Liver (tissue), 9 donors: ENCODE measurements around the gene SDE2. TPM values are rescaled to one million over a fixed set of nuclear protein-coding genes. Genes with fewer than 3 reads are reported as not detected.

Experiments
- DNase-seq: peaks from one replicate; pipeline ENCODE4 v3.0.0-alpha.2; 2017; ENCODE audit warnings: low spot score
- H3K27ac ChIP-seq, 2 donors: one replicate each; pipeline ENCODE4 v1.7.0; 2013; ENCODE audit warnings: inconsistent platforms in 2 of 2, low read length in 2 of 2, control low read depth in 1 of 2, low read depth in 1 of 2, mild to moderate bottlenecking in 1 of 2
- H3K27me3 ChIP-seq, 4 donors: one replicate each; pipeline versions ENCODE4 v1.6.1 to v1.7.0; 2013; ENCODE audit warnings: low read length in 3 of 4, inconsistent platforms in 1 of 4, mild to moderate bottlenecking in 1 of 4, moderate library complexity in 1 of 4; ENCODE audit not compliant: control insufficient read depth in 4 of 4, insufficient read depth in 4 of 4
- H3K36me3 ChIP-seq, 4 donors: one replicate each; pipeline versions ENCODE4 v1.6.1 to v1.7.0; 2013; ENCODE audit warnings: low read length in 3 of 4, mild to moderate bottlenecking in 3 of 4, low read depth in 1 of 4, moderate library complexity in 1 of 4; ENCODE audit not compliant: control insufficient read depth in 4 of 4, insufficient read depth in 3 of 4
- H3K4me1 ChIP-seq, 4 donors: one replicate each; pipeline versions ENCODE4 v1.6.1 to v1.7.0; 2013; ENCODE audit warnings: low read length in 3 of 4, mild to moderate bottlenecking in 3 of 4, moderate library complexity in 1 of 4; ENCODE audit not compliant: control insufficient read depth in 4 of 4, insufficient read depth in 4 of 4
- H3K4me3 ChIP-seq, 3 donors: one replicate each; pipeline versions ENCODE4 v1.6.1 to v1.7.0; 2013; ENCODE audit warnings: low read length in 3 of 3, control low read depth in 1 of 3, low read depth in 1 of 3, mild to moderate bottlenecking in 1 of 3
- H3K9ac ChIP-seq, 2 donors: one replicate each; pipeline ENCODE4 v1.7.0; 2013; ENCODE audit warnings: low read length in 2 of 2, mild to moderate bottlenecking in 2 of 2, moderate library complexity in 2 of 2, control low read depth in 1 of 2, low read depth in 1 of 2
- H3K9me3 ChIP-seq, 4 donors: one replicate each; pipeline versions ENCODE4 v1.6.1 to v1.7.0; 2013; ENCODE audit warnings: low read length in 3 of 4; ENCODE audit not compliant: control insufficient read depth in 4 of 4
- FOXA1 ChIP-seq: IDR thresholded peaks from 2 replicates; pipeline ENCODE4 v1.6.1; 2016; ENCODE audit warnings: antibody characterized with exemption
- GABPA ChIP-seq, 2 donors: IDR thresholded peaks in 1 of 2; conservative IDR thresholded peaks in 1 of 2; 2 replicates each; pipeline ENCODE4 v1.6.1; 2016; ENCODE audit warnings: antibody characterized with exemption in 2 of 2, mild to moderate bottlenecking in 1 of 2, moderate library complexity in 1 of 2
- NR2F2 ChIP-seq: IDR thresholded peaks from 2 replicates; pipeline ENCODE4 v1.6.1; 2016; ENCODE audit warnings: antibody characterized with exemption
- RAD21 ChIP-seq, 2 donors: IDR thresholded peaks; 2 replicates each; pipeline ENCODE4 v1.6.1; 2016; ENCODE audit warnings: antibody characterized with exemption in 2 of 2, mild to moderate bottlenecking in 2 of 2
- TAF1 ChIP-seq: conservative IDR thresholded peaks from 2 replicates; pipeline ENCODE4 v1.6.1; 2016; ENCODE audit warnings: antibody characterized with exemption, mild to moderate bottlenecking
- WGBS: extraction: QIAGEN DNeasy Blood & Tissue Kit; methylation state at CpG from one replicate; pipeline ENCODE4 v1.1.7; 2013; 5-methylcytosine and 5-hydroxymethylcytosine counted together
- polyA plus RNA-seq, 2 donors: library from polyadenylated mRNA; stranded (reverse) in 1 of 2; unstranded in 1 of 2; fragments of 200-250 nt in 1 of 2; fragments of >200 nt in 1 of 2; fragmentation: Nextera tagmentation in 1 of 2; extraction: Ambion mirVana in 1 of 2; gene quantifications; one replicate each; pipeline versions ENCODE4 v1.2.1 to v1.2.3, GENCODE V29; 2013 to 2015
- total RNA-seq, 2 donors: library from RNA; depleted of rRNA; stranded (reverse); fragments of >200 nt; gene quantifications; one replicate each; pipeline ENCODE4 v1.2.3, GENCODE V29; 2014
- TF ChIP-seq, protein P1 (sequence below): IDR thresholded peaks from 2 replicates; pipeline ENCODE4 v1.6.1; 2016; ENCODE audit warnings: antibody characterized with exemption, mild to moderate bottlenecking
- TF ChIP-seq, protein P2 (sequence below): IDR thresholded peaks from 2 replicates; pipeline ENCODE4 v1.6.1; 2016; ENCODE audit warnings: antibody characterized with exemption
- donor health status: healthy.
- donor health status: healthy.
- donor health status: healthy.
- donor health status: healthy.
- donor health status: healthy.

Gene SDE2
- total and polyA plus RNA-seq, 4 donors = 4.7 to 53.7 (median 11.0) TPM

DNA sequence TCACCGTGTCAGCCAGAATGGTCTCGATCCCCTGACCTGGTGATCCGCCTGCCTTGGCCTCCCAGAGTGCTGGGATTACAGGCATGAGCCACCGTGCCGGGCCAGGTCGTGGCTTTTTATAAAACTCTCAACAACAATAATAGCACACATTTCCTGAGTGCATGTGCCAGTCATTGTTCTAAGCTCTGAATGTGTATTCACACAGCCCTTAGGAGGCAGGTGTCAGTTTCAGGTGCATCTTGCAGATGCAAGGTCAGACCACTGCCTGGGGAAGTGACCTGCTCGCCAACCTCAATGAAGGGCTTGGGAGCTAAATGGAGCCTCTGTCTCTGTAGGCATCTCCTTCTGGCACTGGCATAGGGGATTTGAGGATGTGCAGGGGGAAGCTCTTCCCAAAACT is 56.6 kb downstream of the SDE2 start:
- Histone ChIP-seq H3K4me1 (no peaks in the 10 kb centered on the region), H3K27me3 (no peaks in the 10 kb centered on the region), H3K27ac (no peak overlapping the region), H3K4me3 (no peak overlapping the region), H3K9me3 (no peaks in the 10 kb centered on the region), H3K36me3 (no peaks in the 10 kb centered on the region), H3K9ac (no peak overlapping the region)
- no peak for DNase-seq
- 72% methylated on average over 7 of the region's 7 CpGs for WGBS
- TF ChIP-seq NR2F2 = peak; percentile 56
- no peak for TF ChIP-seq RAD21 (IDR thresholded peaks at IDR 0.05)

DNA sequence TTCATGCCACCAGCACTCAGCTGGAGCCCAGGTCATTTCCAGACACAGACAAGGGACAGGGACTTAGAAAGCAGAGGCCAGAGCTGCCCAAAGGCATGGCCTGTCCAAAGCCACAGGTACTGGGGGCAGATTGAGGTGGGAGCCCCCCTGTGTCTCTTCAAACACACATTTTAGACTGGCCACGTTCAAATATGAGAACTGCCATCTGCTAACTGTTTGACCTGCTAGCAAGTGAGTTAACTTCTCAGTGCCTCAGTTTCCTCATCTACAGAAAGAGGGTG is 57.3 kb downstream of the SDE2 start:
- Histone ChIP-seq H3K9ac (no peak overlapping the region), H3K36me3 (no peaks in the 10 kb centered on the region), H3K9me3 (no peaks in the 10 kb centered on the region), H3K27me3 (no peaks in the 10 kb centered on the region), H3K27ac (no peak overlapping the region), H3K4me3 (no peak overlapping the region), H3K4me1 (peaks cover 0 to 2% (median 0%) of the 10 kb centered on the region in 4 donors)
- no peak for DNase-seq
- WGBS = 68% methylated on average over 1 of the region's 1 CpG
- TF ChIP-seq FOXA1 (no peak), RAD21 (IDR thresholded peaks at IDR 0.05) (no peak)
- TF ChIP-seq, protein P1, sequence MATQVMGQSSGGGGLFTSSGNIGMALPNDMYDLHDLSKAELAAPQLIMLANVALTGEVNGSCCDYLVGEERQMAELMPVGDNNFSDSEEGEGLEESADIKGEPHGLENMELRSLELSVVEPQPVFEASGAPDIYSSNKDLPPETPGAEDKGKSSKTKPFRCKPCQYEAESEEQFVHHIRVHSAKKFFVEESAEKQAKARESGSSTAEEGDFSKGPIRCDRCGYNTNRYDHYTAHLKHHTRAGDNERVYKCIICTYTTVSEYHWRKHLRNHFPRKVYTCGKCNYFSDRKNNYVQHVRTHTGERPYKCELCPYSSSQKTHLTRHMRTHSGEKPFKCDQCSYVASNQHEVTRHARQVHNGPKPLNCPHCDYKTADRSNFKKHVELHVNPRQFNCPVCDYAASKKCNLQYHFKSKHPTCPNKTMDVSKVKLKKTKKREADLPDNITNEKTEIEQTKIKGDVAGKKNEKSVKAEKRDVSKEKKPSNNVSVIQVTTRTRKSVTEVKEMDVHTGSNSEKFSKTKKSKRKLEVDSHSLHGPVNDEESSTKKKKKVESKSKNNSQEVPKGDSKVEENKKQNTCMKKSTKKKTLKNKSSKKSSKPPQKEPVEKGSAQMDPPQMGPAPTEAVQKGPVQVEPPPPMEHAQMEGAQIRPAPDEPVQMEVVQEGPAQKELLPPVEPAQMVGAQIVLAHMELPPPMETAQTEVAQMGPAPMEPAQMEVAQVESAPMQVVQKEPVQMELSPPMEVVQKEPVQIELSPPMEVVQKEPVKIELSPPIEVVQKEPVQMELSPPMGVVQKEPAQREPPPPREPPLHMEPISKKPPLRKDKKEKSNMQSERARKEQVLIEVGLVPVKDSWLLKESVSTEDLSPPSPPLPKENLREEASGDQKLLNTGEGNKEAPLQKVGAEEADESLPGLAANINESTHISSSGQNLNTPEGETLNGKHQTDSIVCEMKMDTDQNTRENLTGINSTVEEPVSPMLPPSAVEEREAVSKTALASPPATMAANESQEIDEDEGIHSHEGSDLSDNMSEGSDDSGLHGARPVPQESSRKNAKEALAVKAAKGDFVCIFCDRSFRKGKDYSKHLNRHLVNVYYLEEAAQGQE = no peak

DNA sequence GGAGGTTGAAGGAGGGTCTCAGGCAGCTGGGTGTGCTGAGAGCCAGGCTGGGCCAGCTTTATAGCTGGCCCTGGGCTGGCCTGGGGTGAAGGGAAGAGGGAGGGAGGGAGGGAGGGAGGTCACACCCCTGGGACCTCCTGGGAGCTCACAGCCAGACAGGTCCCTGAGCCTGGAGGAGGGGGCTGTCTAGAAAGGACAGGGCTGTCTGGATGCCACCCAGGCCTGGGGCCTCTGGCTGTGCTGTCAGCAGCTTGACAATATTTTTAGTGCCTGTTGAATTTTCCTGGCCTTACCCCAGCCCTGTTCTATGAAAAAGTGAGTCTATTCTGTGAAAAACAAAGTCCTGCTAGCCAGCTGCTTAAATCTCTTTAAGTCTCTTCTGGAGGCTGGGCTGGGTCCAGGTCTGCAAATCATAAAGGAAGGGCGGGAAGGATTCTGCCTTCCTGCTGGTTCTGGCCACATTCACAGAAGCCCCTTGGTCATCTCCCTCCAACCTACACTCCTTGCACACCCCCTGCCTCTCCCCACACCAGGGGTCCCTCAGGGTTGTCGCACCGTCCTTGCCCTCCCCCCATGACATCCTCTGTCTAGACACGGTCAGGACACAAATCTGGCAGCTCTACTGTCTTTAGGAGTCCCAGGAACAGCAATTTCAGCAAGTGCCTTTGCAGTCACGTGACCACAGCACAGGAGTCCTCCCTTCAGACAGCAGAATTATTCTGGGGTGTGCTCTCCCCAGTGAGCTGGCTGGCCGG is 57.8 kb downstream of the SDE2 start, which contains the start of gene LEFTY2:
TSS of gene LEFTY2 (minus strand) at position 34 of the 755 bp plus-strand sequence. CDS start 80 bp downstream, outside the sequence.
- Histone ChIP-seq H3K9ac (no peak within 1 kb of the TSS), H3K27me3 (no peaks in the 10 kb centered on the region), H3K9me3 (no peaks in the 10 kb centered on the region), H3K36me3 (no peaks in the 10 kb centered on the region), H3K27ac (no peak within 1 kb of the TSS), H3K4me3 (no peak within 1 kb of the TSS), H3K4me1 (peaks cover 0 to 2% (median 0%) of the 10 kb centered on the region in 4 donors)
- no peak for DNase-seq
- TF ChIP-seq, protein P2, sequence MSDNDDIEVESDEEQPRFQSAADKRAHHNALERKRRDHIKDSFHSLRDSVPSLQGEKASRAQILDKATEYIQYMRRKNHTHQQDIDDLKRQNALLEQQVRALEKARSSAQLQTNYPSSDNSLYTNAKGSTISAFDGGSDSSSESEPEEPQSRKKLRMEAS = no peak
- TF ChIP-seq GABPA (IDR thresholded peaks at IDR 0.05 in 1 of 2, conservative IDR thresholded peaks at IDR 0.05 in 1 of 2) (no peak), TAF1 (no peak)
- WGBS = 84% methylated on average over 6 of the region's 6 CpGs
